ENCODE data around the gene ZNF566.
A peak's percentile ranks its signal among the peaks of the same experiment; 100 is the strongest.
"Not testable (repeated sequence)": the region's sequence is repeated elsewhere in the genome, so short reads cannot be mapped to it uniquely, and the experiment has no call there.

The ZNF566 gene

DNA sequence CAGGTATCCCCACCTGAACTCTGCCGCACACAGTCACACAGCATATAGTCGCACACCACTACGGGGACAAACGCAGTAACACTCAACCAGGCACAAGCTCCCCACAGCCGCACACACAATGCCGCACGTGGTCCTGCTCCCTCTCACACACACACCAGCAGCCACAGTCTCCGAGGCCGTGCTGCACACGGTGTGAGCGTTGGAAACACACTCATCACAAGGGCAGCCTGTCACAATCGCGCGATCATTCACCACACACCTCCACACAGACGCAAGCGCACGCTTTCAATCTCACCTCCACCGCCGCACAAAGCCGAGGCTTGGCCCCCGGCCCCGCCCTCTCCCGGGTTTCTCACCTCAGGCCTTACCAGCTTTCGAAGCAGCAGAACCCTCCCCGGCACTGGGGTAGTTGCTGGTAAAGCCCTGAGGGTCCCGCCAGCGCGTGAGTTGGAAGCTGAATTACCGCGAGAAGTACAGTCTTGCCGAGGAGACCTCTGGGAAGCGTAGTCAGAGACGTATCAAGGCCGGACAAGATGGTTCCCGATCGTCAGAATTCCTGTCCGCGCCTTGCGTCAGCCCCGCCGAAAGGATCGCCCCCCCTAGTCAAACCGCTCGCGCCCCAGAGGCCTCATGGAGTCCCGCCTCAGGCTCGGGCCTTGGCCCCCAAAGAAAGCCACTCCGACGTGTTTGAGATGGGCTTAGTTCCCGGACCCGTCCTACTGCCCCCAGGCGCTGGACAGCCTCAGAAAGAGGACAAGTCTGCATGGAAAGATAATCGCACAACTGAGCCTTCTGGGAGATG, at the start of gene ZNF566:
Gene ZNF566, minus strand, starts transcription at position 444 of the 802 bp plus-strand sequence. CDS start 13,004 bp downstream, outside the sequence.
- DNase-seq: peak; percentile 57 to 99 (median 88)

- DNase-seq: peak in 4 of 51 donors; percentile 2 to 81 (median 16)
Observed at GRCh38 chr19:36528921-36529518, 39.7 kb upstream of the ZNF566 start.

- DNase-seq: peak; percentile 82 to 98 (median 96)
Observed at GRCh38 chr19:36528194-36528920, 39.0 kb upstream of the ZNF566 start, which contains the start of gene ZNF260. TSS of gene ZNF260 (minus strand) at chr19:36528271. CDS start at chr19:36515238, 13,033 bp downstream.

DNA sequence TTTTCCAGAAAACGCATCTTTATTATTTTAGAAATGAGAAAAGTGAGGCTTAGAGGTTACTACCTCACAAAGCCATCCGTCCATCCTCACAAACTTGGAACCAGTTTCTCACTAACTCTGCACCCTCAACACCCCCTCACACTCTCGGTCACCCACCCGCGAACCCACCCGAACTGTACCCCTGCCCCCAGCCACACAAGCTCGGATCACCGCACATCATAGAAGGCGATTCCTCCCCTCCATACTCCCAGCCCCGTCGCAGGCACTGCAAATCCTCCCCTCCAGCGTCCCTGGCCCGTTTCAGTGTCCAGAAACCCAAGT, 38.5 kb upstream of the ZNF566 start:
- DNase-seq: no peak

DNA sequence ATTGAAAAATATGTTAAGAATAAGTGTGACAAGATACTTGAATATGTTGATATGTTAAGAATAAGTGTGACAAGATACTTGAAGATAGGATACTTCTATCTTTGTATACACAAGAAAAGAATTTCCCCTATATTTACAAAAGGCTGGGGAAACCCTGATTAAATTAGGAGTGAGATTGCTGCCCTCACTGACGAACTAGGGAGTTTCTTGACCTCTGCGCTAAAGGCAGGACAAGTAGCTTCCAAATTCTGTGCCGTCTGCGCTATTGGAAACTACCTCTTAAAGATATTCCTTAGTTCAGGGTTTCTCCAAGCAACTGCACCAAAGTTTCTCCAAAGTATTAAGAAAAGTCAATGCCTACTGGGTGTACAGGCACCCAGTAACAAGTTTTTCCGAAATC, 38.0 kb upstream of the ZNF566 start:
- no peak for DNase-seq

GRCh38 chr19:36526581-36526980, 37.2 kb upstream of the ZNF566 start:
- no peak for DNase-seq

DNA sequence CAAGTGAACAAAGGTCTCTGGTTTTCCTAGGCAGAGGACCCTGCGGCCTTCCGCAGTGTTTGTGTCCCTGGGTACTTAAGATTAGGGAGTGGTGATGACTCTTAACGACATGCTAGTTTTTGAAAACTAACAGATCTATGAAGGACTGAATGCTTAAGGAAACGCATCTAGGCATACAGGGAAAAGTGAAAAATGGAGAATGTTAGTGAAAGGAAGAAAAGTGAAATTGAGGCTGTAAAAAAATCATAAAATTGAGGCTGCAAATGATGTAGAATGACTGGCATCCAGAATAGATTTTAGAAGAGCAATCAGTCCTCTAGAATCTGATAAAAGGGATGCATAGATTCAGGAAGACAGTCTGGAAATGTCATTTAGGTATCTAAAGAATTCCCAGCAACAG, 35.3 kb upstream of the ZNF566 start:
- no peak for DNase-seq

- DNase-seq: no peak
Observed at GRCh38 chr19:36514012-36514612, 24.8 kb upstream of the ZNF566 start.

GRCh38 chr19:36508325-36508724, 19.0 kb upstream of the ZNF566 start:
- DNase-seq: no peak

DNA sequence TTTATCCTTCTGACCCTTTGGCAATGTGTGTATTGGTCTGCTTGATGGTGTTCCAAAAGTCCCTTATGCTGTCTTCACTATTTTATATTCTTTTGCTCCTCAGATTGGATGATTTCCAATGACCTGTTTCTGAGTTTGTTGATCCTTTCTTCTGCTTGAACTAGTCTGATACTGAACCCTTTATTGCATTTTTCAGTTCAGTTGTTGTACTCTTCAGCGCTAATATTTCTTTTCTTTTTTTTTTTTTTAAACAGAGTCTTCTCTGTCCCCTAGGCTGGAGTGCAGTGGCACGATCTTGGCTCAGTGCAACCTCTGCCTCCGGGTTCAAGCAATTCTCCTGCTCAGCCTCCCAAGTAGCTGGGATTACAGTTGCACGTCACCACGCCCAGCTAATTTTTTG, 12.6 kb upstream of the ZNF566 start:
- DNase-seq: no peak

- no peak for DNase-seq
Observed at GRCh38 chr19:36497001-36497400, 7.6 kb upstream of the ZNF566 start.

- peak in 40 of 51 donors; percentile 3 to 78 (median 26) for DNase-seq
Observed at GRCh38 chr19:36492689-36493453, 3.5 kb upstream of the ZNF566 start.

DNA sequence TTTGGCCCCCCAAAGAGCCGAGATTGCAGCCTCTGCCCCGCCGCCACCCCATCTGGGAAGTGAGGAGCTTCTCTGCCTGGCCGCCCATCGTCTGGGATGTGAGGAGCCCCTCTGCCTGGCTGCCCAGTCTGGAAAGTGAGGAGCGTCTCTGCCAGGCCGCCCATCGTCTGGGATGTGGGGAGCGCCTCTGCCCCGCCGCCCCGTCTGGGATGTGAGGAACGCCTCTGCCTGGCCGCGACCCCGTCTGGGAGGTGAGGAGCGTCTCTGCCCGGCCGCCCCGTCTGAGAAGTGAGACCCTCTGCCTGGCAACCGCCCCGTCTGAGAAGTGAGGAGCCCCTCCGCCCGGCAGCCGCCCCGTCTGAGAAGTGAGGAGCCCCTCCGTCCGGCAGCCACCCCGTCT, 1.5 kb upstream of the ZNF566 start:
- not testable (repeated sequence) for DNase-seq

DNA sequence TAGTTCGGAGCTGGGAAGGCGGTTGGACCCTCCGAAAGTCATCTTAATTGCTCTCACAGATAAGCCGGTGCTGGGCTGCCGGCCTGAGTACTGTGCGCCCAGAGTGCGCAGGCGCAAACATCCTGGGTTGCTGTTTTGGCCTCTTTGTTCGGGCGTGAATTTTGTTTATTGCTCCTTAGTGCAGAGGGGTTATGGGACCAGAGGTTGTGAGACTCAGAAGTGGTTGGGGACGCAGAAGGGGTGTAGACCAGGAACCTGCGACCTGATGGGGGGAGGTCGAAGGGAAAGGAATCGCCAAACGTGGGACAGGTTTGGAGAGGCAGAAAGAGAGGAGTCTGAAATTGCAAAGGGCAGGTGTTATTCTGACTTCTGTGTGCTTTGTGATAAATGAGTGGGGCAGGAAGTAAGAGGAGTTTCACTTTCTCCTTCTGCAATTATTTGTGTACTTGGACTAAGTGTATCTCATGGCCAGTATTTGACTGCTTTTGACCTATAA, 607 bp upstream of the ZNF566 start:
- DNase-seq: peak in 9 of 51 donors; percentile 47 to 85 (median 81)

DNA sequence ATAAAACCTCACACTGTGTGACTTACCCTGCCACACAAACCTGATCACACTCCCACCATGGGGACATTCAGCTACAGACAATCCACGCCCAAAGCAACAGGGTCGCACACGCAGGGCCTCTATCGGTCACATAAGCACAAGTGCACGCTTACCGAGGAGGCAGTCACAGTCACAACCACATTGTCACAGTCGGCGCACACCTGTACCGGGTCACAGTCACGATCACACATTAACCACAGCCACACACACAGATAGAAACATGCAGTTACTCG, 579 bp downstream of the ZNF566 start:
- DNase-seq: peak in 15 of 51 donors; percentile 16 to 75 (median 35)

GRCh38 chr19:36488118-36488845, 1.1 kb downstream of the ZNF566 start:
- no peak for DNase-seq

DNA sequence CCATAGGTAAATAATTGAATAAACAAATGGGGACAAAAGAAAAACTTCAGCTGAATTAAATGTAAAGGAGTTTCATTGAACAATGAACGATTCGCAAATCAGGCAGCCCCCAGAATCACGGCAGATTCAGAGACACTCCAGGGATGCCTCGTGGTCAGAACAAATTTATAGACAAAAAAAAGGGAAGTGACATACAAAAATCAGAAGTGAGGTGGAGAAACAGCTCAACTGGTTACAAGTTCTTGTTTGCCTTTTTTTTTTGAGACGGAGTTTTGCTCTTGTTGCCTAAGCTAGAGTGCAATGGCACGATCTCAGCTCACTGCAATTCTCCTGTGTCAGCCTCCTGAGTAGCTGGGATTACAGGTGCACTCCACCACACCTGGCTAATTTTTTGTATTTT, 5.7 kb downstream of the ZNF566 start:
- DNase-seq: no peak

GRCh38 chr19:36482876-36483275, 6.5 kb downstream of the ZNF566 start:
- no peak for DNase-seq

- no peak for DNase-seq
Observed at GRCh38 chr19:36460046-36460445, 29.3 kb downstream of the ZNF566 start.

- no peak for DNase-seq
Observed at GRCh38 chr19:36456831-36457230, 32.5 kb downstream of the ZNF566 start.

Measured in hypothalamus (tissue), 51 donors.